ENCODE results near the gene NR2F2.
"Not testable (repeated sequence)": the region's sequence is repeated elsewhere in the genome, so short reads cannot be mapped to it uniquely, and the experiment has no call there.

Gene NR2F2

GRCh38 chr15:96369825-96370621 is 39.5 kb downstream of the NR2F2 start:
- no peak for DNase-seq (ENCODE audit: extremely low spot score)
- no peak for TF ChIP-seq CTCF (IDR thresholded peaks at IDR 0.05; ENCODE audit: control extremely low read depth, extremely low read depth, low read depth, missing control alignments)
- CTCF ChIA-PET: interaction anchor here (1.0 to 2.2 kb wide), 3 partner anchors 12 to 1788 kb away, joined by 3 to 7 read pairs (median 5); no protein-coding TSS in a partner anchor
- POLR2A ChIA-PET: no interaction called here

GRCh38 chr15:96372554-96372953 is 42.1 kb downstream of the NR2F2 start:
- no peak for DNase-seq (ENCODE audit: extremely low spot score)
- CTCF ChIA-PET: interaction anchor here (1.0 kb wide), 1 partner anchor 16 kb away, joined by 3 read pairs; no protein-coding TSS in a partner anchor
- POLR2A ChIA-PET: no interaction called here
- no peak for TF ChIP-seq CTCF (IDR thresholded peaks at IDR 0.05; ENCODE audit: control extremely low read depth, extremely low read depth, low read depth, missing control alignments)

- ChIA-PET CTCF (no interaction called here), POLR2A (no interaction called here)
- no peak for TF ChIP-seq CTCF (IDR thresholded peaks at IDR 0.05; ENCODE audit: control extremely low read depth, extremely low read depth, low read depth, missing control alignments)
- no peak for DNase-seq (ENCODE audit: extremely low spot score)
Observed at GRCh38 chr15:96374499-96374898, 44.0 kb downstream of the NR2F2 start.

- POLR2A ChIA-PET; CTCF ChIA-PET; DNase-seq (ENCODE audit: extremely low spot score): not testable (repeated sequence)
Observed at GRCh38 chr15:96379592-96379991, 49.1 kb downstream of the NR2F2 start.

GRCh38 chr15:96381463-96381862 is 51.0 kb downstream of the NR2F2 start:
- no peak for TF ChIP-seq CTCF (IDR thresholded peaks at IDR 0.05; ENCODE audit: control extremely low read depth, extremely low read depth, low read depth, missing control alignments)
- no peak for DNase-seq (ENCODE audit: extremely low spot score)
- ChIA-PET CTCF (interaction anchor here (1.8 kb wide), 1 partner anchor 10 kb away, joined by 7 read pairs; no protein-coding TSS in a partner anchor), POLR2A (no interaction called here)

GRCh38 chr15:96385195-96385594 is 54.7 kb downstream of the NR2F2 start:
- ChIA-PET POLR2A (no interaction called here), CTCF (no interaction called here)
- no peak for TF ChIP-seq CTCF (IDR thresholded peaks at IDR 0.05; ENCODE audit: control extremely low read depth, extremely low read depth, low read depth, missing control alignments)
- no peak for DNase-seq (ENCODE audit: extremely low spot score)

GRCh38 chr15:96388673-96389072 is 58.2 kb downstream of the NR2F2 start:
- DNase-seq (ENCODE audit: extremely low spot score): no peak
- CTCF ChIA-PET: interaction anchor here (1.1 to 1.4 kb wide), 2 partner anchors 31 to 61 kb away, joined by 3 read pairs; no protein-coding TSS in a partner anchor
- POLR2A ChIA-PET: no interaction called here
- no peak for TF ChIP-seq CTCF (IDR thresholded peaks at IDR 0.05; ENCODE audit: control extremely low read depth, extremely low read depth, low read depth, missing control alignments)

Data from GM10248 (cell line).